Fibroblast of mammary gland (primary cell): ENCODE measurements around the gene PAXIP1.
"Not testable (repeated sequence)": the region's sequence is repeated elsewhere in the genome, so short reads cannot be mapped to it uniquely, and the experiment has no call there.

Experiments used
- DNase-seq: peaks from one replicate; pipeline ENCODE4 v3.0.0-alpha.2; 2010; ENCODE audit warnings: low read depth
- H3K4me3 ChIP-seq: 2 replicates; pipeline ENCODE4 v1.5.1; 2011; ENCODE audit warnings: low read depth, mild to moderate bottlenecking, low read length, moderate library complexity; ENCODE audit not compliant: control insufficient read depth
- TF ChIP-seq, protein P1 (sequence below): conservative IDR thresholded peaks from 2 replicates; pipeline ENCODE4 v1.5.1; 2011; ENCODE audit warnings: low read depth, low read length, inconsistent platforms; ENCODE audit not compliant: control insufficient read depth, insufficient read depth

PAXIP1 gene

DNA sequence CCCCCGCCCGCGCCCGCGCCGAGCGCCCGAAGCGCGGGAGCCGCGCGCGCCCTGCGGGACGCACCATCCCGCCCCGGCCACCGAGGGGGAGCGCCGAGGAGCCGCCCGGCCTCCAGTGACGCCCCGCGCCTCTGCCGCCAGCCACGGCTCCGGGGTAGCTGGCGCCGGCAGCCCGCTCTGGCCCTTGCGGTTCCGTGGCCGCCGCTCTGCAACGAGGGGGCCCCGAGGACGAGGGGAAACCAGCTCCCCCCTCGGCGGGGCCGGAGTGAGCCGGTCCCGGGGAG is at the start of gene PAXIP1:
Gene PAXIP1 (minus strand): TSS at position 33 of the 284 bp plus-strand sequence. CDS start 195 bp downstream, outside the sequence.
- H3K4me3 ChIP-seq: peak within 1 kb of the TSS; percentile 80
- DNase-seq: peak; percentile 31
- TF ChIP-seq, protein P1, sequence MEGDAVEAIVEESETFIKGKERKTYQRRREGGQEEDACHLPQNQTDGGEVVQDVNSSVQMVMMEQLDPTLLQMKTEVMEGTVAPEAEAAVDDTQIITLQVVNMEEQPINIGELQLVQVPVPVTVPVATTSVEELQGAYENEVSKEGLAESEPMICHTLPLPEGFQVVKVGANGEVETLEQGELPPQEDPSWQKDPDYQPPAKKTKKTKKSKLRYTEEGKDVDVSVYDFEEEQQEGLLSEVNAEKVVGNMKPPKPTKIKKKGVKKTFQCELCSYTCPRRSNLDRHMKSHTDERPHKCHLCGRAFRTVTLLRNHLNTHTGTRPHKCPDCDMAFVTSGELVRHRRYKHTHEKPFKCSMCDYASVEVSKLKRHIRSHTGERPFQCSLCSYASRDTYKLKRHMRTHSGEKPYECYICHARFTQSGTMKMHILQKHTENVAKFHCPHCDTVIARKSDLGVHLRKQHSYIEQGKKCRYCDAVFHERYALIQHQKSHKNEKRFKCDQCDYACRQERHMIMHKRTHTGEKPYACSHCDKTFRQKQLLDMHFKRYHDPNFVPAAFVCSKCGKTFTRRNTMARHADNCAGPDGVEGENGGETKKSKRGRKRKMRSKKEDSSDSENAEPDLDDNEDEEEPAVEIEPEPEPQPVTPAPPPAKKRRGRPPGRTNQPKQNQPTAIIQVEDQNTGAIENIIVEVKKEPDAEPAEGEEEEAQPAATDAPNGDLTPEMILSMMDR: no peak

DNA sequence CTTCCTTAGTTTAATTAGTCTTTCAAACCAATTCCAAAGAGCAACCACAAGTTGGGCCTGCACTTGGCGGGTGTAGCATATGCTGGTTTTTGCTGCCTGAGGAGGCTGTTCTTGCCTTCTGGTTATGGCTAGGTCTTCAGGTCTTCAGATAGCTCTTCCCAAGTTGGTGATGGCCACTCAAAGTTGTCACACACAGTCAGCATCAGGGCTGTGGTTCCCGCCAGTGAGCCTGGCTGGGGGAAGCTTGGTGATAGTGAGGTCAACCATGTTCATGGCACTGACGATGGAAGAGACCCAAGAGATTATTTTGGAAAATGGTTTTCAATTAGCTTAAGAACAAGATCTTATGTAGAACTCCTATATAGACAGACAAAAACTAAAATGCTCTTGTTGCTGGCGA is 48.4 kb upstream of the PAXIP1 start:
- H3K4me3 ChIP-seq: no peak overlapping the region
- DNase-seq: no peak
- TF ChIP-seq, protein P1: no peak

DNA sequence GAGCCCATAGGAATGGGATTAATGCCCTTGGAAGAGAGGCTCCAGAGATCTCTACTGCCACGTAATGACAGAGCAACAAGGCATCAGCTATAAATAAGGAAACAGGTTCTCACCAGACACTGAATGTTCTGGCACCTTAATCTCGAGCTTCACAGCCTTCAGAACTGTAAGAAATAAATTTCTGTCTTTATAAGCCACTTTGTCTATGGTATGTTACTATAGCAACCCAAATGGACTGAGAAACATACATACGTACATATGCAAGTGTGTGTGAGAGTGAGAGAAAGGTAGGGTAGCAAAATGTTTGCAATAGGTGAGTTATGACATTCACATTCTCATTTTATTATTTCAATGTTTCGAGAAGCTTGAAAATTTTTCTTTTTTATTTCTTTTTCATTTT is 45.1 kb upstream of the PAXIP1 start:
- TF ChIP-seq, protein P1: no peak
- DNase-seq: no peak
- no peak overlapping the region for H3K4me3 ChIP-seq

DNA sequence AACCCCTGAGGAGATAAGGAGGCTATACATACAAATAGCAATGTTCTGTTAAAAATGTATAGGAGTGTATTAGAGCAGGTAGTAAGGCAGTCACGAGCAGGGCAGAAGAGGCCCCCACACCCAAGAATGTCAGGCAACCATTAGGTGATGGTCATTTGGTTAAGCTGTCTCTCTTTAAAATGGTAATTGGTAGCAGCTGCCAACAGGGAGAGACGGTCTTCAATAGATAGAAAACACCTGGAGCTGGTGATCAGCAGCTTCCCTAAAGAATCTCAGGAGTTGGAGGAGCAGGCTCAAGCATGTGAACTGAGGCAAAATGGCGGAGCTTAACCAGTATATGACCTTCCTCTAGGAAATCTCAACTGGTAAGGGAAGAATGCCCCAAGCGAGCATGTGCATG is 40.8 kb upstream of the PAXIP1 start:
- H3K4me3 ChIP-seq: no peak overlapping the region
- no peak for DNase-seq
- TF ChIP-seq, protein P1: no peak

DNA sequence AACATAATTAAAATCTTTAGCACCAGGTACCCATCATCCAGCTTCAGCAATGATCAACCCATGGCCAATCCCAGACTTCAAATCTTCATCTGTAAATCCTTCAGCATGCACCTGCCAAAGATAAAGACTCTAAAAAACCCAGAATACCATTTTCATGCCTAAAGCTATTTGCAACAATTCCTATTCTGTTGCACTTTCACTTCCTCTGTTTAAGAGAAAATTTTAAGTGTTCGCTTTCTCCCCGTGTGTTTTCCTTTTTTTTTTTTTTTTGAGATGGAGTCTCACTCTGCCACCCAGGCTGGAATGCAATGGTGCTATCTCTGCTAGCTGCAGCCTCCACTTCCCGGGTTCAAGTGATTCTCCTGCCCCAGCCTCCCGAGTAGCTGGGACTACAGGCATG is 35.4 kb upstream of the PAXIP1 start:
- no peak overlapping the region for H3K4me3 ChIP-seq
- DNase-seq: no peak
- TF ChIP-seq, protein P1: no peak

DNA sequence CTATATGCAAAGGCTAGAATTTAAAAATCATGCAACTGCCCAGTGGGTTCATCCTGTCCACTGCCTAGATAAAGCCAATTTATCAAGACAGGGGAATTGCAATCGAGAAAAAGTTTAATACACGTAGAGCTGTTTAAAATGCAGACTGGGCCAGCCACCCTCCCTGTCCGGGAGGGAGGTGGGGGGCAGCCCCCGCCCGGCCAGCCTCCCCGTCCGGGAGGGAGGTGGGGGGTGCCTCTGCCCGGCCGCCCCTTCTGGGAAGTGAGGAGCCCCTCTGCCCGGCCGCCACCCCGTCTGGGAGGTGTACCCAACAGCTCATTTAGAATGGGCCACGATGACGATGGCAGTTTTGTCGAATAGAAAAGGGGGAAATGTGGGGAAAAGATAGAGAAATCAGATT is 31.6 kb upstream of the PAXIP1 start:
- not testable (repeated sequence) for H3K4me3 ChIP-seq, DNase-seq

DNA sequence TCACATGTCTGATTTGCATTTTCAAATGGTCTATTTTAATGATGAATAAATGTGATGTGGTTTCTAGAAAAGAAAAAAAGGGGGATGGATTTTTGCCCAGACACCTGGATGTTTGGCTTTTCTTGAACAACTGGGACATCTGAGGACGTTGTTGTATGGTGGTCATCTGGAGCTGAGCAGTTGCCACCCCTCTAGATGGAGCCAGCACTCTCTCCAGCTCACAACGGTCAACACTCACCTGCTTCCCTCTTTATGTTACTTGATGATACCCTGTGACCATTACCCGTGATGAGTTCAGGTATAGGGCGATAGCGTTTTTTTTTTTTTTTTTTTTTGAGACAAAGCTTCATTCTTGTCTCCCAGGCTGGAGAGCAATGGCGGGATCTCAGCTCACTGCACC is 30.1 kb upstream of the PAXIP1 start:
- H3K4me3 ChIP-seq: no peak overlapping the region
- TF ChIP-seq, protein P1: no peak

DNA sequence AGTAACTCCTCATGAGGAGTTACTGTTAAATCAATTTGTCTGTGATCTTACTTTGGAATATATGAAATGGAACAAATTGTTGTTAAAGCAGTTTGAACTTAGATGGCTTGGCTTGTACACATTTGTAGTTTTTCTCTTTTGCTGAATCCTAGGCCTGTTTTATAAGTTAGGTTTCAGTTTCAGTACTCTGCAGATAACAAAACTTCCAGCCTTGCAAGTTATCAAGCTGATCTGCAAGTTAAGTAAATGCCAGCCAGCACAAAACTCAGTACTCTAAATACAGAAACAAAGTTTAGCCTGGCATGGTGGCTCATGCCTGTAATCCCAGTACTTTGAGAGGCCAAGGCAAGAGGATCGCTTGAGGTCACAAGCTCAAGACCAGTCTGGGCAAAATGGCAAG is 25.0 kb upstream of the PAXIP1 start:
- TF ChIP-seq, protein P1: no peak
- no peak overlapping the region for H3K4me3 ChIP-seq
- no peak for DNase-seq

More for the DNA sequence above, 30.1 kb upstream of the PAXIP1 start:
- DNase-seq: no peak
